ENCODE measurements around the gene RAD9A. TPM values are rescaled to one million over a fixed set of nuclear protein-coding genes. Genes with fewer than 3 reads are reported as not detected.

The RAD9A gene
- total and polyA plus RNA-seq, 2 experiments from 2014 or later, result 13.9 to 17.0 TPM

DNA sequence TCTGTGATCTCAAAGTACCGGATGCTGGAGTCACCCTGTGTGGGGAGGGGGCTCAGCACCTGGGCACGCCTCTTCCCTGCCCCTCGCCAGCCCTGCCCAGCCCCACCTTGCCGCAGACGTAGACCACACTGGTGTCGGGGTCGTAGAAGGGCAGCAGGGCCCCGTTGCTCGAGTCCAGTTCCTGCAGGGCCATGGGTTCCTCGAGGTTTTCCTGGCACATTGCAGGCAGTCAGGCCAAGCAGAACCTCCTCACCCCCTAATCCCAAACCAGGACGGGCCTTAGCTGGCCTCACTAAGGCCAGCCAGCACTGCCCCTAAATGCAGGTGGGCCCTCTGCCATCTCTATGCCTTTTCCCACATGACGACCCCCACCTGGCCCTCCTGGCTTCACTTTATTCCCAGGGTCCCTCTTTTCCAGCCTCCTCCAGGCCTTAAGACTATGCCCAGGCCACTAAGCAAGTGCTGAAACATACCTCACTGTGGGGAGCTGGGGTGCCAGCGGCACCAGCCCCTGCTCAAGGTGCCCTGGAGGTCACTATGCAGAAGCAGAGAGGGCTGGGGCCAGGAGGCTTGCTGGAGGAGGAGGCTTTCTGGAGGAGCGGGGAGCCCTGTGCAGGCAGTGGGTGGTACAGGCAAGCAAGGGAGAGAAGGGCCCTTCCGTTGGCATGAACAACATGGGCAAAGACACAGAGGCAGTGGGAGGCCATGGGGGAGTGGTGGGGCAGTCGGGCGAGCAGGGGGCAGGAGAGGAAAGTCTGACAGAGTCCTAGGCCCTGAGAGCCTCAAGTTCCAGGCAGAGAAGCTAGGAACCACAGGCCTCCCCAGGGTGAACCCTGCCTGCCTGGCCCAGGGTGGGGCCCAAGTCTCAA lies 48.7 kb downstream of the RAD9A start:
- TF ChIP-seq ZNF114 (CRISPR knock-in tag; IDR thresholded peaks at IDR 0.05), result no peak
- TF ChIP-seq, protein P1, sequence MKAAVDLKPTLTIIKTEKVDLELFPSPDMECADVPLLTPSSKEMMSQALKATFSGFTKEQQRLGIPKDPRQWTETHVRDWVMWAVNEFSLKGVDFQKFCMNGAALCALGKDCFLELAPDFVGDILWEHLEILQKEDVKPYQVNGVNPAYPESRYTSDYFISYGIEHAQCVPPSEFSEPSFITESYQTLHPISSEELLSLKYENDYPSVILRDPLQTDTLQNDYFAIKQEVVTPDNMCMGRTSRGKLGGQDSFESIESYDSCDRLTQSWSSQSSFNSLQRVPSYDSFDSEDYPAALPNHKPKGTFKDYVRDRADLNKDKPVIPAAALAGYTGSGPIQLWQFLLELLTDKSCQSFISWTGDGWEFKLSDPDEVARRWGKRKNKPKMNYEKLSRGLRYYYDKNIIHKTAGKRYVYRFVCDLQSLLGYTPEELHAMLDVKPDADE (IDR thresholded peaks at IDR 0.05), result no peak
- TF ChIP-seq EZH2phosphoT487 (IDR thresholded peaks at IDR 0.05; ENCODE audit: unreplicated experiment), result no peak
- TF ChIP-seq, protein P2, sequence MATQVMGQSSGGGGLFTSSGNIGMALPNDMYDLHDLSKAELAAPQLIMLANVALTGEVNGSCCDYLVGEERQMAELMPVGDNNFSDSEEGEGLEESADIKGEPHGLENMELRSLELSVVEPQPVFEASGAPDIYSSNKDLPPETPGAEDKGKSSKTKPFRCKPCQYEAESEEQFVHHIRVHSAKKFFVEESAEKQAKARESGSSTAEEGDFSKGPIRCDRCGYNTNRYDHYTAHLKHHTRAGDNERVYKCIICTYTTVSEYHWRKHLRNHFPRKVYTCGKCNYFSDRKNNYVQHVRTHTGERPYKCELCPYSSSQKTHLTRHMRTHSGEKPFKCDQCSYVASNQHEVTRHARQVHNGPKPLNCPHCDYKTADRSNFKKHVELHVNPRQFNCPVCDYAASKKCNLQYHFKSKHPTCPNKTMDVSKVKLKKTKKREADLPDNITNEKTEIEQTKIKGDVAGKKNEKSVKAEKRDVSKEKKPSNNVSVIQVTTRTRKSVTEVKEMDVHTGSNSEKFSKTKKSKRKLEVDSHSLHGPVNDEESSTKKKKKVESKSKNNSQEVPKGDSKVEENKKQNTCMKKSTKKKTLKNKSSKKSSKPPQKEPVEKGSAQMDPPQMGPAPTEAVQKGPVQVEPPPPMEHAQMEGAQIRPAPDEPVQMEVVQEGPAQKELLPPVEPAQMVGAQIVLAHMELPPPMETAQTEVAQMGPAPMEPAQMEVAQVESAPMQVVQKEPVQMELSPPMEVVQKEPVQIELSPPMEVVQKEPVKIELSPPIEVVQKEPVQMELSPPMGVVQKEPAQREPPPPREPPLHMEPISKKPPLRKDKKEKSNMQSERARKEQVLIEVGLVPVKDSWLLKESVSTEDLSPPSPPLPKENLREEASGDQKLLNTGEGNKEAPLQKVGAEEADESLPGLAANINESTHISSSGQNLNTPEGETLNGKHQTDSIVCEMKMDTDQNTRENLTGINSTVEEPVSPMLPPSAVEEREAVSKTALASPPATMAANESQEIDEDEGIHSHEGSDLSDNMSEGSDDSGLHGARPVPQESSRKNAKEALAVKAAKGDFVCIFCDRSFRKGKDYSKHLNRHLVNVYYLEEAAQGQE (IDR thresholded peaks at IDR 0.05; ENCODE audit: unreplicated experiment), result no peak
- TF ChIP-seq, protein P3, sequence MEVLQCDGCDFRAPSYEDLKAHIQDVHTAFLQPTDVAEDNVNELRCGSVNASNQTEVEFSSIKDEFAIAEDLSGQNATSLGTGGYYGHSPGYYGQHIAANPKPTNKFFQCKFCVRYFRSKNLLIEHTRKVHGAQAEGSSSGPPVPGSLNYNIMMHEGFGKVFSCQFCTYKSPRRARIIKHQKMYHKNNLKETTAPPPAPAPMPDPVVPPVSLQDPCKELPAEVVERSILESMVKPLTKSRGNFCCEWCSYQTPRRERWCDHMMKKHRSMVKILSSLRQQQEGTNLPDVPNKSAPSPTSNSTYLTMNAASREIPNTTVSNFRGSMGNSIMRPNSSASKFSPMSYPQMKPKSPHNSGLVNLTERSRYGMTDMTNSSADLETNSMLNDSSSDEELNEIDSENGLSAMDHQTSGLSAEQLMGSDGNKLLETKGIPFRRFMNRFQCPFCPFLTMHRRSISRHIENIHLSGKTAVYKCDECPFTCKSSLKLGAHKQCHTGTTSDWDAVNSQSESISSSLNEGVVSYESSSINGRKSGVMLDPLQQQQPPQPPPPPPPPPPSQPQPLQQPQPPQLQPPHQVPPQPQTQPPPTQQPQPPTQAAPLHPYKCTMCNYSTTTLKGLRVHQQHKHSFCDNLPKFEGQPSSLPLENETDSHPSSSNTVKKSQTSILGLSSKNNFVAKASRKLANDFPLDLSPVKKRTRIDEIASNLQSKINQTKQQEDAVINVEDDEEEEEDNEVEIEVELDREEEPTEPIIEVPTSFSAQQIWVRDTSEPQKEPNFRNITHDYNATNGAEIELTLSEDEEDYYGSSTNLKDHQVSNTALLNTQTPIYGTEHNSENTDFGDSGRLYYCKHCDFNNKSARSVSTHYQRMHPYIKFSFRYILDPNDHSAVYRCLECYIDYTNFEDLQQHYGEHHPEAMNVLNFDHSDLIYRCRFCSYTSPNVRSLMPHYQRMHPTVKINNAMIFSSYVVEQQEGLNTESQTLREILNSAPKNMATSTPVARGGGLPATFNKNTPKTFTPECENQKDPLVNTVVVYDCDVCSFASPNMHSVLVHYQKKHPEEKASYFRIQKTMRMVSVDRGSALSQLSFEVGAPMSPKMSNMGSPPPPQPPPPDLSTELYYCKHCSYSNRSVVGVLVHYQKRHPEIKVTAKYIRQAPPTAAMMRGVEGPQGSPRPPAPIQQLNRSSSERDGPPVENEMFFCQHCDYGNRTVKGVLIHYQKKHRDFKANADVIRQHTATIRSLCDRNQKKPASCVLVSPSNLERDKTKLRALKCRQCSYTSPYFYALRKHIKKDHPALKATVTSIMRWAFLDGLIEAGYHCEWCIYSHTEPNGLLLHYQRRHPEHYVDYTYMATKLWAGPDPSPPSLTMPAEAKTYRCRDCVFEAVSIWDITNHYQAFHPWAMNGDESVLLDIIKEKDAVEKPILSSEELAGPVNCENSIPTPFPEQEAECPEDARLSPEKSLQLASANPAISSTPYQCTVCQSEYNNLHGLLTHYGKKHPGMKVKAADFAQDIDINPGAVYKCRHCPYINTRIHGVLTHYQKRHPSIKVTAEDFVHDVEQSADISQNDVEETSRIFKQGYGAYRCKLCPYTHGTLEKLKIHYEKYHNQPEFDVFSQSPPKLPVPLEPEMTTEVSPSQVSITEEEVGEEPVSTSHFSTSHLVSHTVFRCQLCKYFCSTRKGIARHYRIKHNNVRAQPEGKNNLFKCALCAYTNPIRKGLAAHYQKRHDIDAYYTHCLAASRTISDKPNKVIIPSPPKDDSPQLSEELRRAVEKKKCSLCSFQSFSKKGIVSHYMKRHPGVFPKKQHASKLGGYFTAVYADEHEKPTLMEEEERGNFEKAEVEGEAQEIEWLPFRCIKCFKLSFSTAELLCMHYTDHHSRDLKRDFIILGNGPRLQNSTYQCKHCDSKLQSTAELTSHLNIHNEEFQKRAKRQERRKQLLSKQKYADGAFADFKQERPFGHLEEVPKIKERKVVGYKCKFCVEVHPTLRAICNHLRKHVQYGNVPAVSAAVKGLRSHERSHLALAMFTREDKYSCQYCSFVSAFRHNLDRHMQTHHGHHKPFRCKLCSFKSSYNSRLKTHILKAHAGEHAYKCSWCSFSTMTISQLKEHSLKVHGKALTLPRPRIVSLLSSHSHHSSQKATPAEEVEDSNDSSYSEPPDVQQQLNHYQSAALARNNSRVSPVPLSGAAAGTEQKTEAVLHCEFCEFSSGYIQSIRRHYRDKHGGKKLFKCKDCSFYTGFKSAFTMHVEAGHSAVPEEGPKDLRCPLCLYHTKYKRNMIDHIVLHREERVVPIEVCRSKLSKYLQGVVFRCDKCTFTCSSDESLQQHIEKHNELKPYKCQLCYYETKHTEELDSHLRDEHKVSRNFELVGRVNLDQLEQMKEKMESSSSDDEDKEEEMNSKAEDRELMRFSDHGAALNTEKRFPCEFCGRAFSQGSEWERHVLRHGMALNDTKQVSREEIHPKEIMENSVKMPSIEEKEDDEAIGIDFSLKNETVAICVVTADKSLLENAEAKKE (CRISPR knock-in tag; IDR thresholded peaks at IDR 0.05), result no peak
- no peak for TF ChIP-seq CREB1 (CRISPR knock-in tag; IDR thresholded peaks at IDR 0.05; ENCODE audit: low read depth)
- no peak for TF ChIP-seq STAT1 (IDR thresholded peaks at IDR 0.05; ENCODE audit: unreplicated experiment)
- TF ChIP-seq POLR2AphosphoS5 (IDR thresholded peaks at IDR 0.05; ENCODE audit: low read depth), result no peak
- Histone ChIP-seq H3K79me2 (replicated peaks; ENCODE audit: insufficient read depth) (no peaks in the 10 kb centered on the region), H3K4me2 (no peak overlapping the region), H2AFZ (no peak overlapping the region), H3K27me3 (ENCODE audit: insufficient read depth) (no peaks in the 10 kb centered on the region), H4K20me1 (replicated peaks; ENCODE audit: insufficient read depth) (no peaks in the 10 kb centered on the region), H3K27ac (ENCODE audit: low read depth) (no peak overlapping the region), H3F3A (replicated peaks; ENCODE audit: low read depth) (0 out of 2 replicates have a peak, but pooled peaks cover 16% of the 10 kb centered on the region), H3K9me2 (ENCODE audit: insufficient read depth) (no peaks in the 10 kb centered on the region), H3K4me3 (no peak overlapping the region), H3K36me3 (ENCODE audit: insufficient read depth) (0 out of 2 replicates have a peak, but pooled peaks cover 3% of the 10 kb centered on the region), H3K4me1 (ENCODE audit: insufficient read depth) (peaks cover 17% of the 10 kb centered on the region)
- Mint-ChIP-seq H3K36me3 (ENCODE audit: low read depth) (peaks cover 26% of the 10 kb centered on the region), H3K27me3 (ENCODE audit: insufficient read depth, low read depth, poor library complexity) (peaks cover 20% of the 10 kb centered on the region), H3K4me1 (peaks cover 25% of the 10 kb centered on the region), H3K4me3 (no peak overlapping the region; the same call in 2 of the 3 replicates), H3K9me3 (no peaks in the 10 kb centered on the region), H3K27ac (no peak overlapping the region)
- DNase-seq (ENCODE audit: low spot score) (no peak), ATAC-seq (no peak)

Measured in GM23338 (cell line).